ENCODE measurements around the gene PTPRS.
"Not testable (repeated sequence)": the region's sequence is repeated elsewhere in the genome, so short reads cannot be mapped to it uniquely, and the experiment has no call there.

The PTPRS gene

DNA sequence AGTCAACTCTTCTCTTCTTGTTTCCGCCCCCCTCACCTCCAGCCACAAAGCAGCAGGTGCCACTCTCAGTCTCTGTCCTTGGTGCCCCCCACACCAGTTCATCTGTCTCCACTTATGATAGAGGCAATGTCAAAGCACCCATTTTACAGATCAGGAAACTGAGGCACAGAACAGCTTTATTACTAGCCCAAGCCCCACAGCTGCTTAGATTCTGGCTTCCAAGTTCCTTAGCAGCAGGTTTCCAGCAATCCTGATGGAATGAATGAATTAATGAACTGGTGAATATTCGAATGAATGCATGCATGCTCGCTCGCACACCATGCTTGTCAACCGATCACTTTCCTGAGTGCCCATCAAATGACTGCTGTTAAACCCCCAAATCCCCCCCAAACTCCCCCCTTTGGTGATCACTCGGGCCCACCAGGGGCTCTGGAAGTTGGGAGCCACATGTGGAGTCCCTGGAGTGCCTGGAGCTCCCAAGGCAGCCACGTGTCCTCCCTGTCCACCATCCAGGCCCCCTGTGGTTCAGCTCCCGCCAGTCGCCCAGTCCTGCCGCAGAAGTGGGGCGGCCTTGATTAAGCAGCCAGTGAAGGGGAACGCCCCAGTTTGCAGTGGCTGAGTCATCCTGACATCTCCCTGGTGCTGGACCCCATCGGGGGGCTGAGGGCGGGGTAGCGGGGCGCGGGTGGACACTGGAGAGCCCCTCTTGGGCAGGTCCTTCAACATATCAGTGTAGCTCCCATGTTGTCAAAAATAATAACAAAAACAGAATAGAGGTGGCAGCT is 6.8 kb downstream of the PTPRS start:
- DNase-seq (ENCODE audit: low read depth), result no peak

GRCh38 chr19:5332501-5332900 is 8.1 kb downstream of the PTPRS start:
- no peak for DNase-seq (ENCODE audit: low read depth)

- DNase-seq (ENCODE audit: low read depth), result no peak
Measured at GRCh38 chr19:5331790-5332189, 8.8 kb downstream of the PTPRS start.

DNA sequence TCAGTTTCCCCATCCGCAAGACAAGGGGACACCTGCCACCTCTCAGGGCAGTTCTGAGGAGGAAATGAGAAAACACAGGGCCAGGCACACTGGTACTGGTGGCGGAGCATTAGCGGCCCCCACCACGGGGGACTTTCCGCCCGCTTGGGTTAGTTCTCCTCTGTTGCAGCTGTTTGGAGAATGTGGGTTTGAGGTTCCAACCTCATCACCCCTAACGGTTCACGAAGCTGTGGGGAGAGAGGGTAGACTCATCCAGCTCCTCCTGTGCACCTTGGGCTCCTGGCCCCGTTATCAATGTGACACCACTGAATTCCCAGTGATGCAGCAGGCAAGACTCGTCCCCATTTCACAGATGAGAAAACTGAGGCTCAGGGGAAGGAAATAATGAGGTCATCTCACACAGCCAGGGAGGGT is 10.3 kb downstream of the PTPRS start:
- no peak for DNase-seq (ENCODE audit: low read depth)

GRCh38 chr19:5329141-5329540 is 11.5 kb downstream of the PTPRS start:
- DNase-seq (ENCODE audit: low read depth), result no peak

DNA sequence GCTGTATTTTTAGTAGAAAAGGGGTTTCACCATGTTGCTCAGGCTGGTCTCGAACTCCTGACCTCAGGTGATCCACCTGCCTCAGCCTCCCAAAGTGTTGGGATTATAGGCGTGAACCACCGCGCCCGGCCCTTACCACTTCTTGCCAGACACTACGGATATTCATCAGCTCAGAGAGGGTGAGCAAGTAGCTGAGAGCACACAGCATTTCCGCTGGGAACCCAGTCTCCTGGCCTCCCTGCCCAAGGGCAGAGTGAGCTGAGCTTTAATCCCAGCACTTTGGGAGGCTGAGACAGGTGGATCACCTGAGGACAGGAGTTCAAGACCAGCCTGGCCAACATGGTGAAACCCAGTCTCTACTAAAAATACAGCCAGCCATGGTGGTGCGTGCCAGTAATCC is 12.2 kb downstream of the PTPRS start:
- DNase-seq (ENCODE audit: low read depth), result not testable (repeated sequence)

DNA sequence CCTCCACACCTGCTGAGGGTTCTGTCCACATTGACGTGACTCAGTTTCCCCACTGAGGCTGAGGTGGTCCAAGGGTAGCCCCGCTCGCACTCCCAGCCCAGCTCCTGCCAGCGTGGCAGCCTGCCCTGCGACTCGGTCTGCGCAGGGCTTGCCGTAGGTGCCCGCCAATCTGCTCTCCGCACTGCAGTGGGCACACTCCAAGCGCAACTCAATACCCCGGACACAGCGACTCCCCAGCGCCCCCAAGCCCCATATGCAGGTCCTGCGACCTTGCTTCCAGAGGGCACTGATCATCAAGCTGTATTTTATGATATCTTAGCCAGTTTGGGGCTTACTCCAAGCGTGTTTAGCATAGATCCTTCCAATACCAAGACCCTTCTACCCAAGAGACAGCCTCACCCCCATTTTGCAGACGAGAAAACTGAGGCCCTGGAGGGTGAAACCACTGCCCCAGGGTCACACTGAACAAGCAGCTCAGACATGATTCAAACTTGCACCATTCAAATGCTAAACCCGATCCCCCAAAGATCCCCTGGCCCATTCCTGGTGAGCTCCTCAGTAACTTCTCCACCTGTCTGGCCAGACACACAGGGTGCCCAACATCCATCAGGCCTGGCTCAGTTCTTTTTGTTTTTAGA is 13.5 kb downstream of the PTPRS start:
- no peak for DNase-seq (ENCODE audit: low read depth)

GRCh38 chr19:5326545-5326944 is 14.1 kb downstream of the PTPRS start:
- DNase-seq (ENCODE audit: low read depth), result no peak

DNA sequence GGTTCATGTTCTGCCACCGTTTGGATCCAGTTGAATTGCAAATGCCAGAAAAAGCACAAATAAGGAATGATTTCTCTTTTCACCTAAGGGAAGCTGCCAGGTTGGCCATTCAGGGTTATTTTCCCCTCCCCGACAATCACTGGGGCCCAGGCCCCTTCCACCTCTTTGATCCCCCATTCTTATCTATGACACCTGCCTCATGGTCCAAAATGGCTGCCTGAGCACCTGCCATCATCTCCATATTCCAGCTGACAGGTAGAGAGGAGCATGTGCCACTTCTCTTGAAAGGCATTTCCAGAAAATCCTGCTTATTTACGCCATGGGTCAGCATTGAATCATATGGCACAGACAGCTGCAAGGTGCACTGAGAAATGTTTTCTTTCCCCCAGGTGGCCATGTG is 15.7 kb downstream of the PTPRS start:
- no peak for DNase-seq (ENCODE audit: low read depth)

DNA sequence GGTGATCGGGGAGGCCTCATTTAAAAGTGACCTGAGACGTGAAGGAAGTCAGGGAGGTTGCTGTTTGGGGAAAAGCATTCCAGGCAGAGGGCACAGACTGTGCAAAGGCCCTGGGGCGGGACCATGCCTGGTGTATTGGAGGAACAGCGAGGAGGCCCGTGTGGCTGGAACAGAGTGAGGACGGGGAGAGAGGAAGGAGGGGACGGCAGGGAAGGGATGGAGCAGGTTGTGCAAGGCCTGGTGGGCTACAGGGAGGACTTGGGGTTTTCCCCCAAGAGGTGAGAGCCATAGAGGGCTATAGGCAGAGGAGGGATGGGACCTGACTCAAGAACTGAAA is 17.2 kb downstream of the PTPRS start:
- no peak for DNase-seq (ENCODE audit: low read depth)

GRCh38 chr19:5321851-5322681 is 18.5 kb downstream of the PTPRS start:
- no peak for DNase-seq (ENCODE audit: low read depth)

- DNase-seq (ENCODE audit: low read depth), result no peak
Measured at GRCh38 chr19:5321066-5321642, 19.5 kb downstream of the PTPRS start.

- no peak for DNase-seq (ENCODE audit: low read depth)
Measured at GRCh38 chr19:5319516-5319915, 21.1 kb downstream of the PTPRS start.

GRCh38 chr19:5318306-5318705 is 22.3 kb downstream of the PTPRS start:
- no peak for DNase-seq (ENCODE audit: low read depth)

DNA sequence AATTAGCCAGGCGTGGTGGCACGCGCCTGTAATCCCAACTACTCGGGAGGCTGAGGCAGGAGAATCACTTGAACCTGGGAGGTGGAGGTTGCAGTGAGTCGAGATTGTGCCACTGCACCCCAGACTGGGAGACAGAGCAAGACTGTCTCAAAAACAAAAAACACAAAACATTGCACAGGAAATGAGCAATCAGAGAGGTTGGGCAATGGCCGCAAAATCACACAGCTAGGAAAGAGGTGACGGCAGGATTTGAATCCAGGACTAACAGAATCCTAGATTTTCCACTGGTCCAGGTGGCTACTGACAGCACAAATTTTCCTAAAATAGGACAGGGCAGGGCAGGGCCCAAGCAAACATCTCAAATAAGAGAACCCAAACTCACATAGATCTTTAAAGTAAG is 23.3 kb downstream of the PTPRS start:
- no peak for DNase-seq (ENCODE audit: low read depth)

DNA sequence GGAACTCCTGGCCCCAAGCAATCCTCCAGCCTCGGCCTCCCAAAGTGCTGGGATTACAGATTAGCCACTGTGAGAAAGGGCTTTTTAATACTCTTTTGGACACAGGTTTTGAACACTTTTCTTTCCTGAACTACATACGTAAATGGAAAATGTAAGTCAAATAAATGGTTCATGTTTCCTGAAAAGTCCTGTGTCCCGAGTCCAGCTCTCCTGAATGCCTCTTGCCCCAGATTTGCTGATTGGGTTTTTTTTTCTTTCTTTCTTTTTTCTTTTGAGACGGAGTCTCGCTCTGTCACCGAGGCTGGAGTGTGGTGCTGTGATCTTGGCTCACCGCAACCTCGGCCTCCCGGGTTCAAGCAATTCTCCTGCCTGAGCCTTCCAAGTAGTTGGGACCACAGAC is 24.5 kb downstream of the PTPRS start:
- no peak for DNase-seq (ENCODE audit: low read depth)

GRCh38 chr19:5314907-5315298 is 25.7 kb downstream of the PTPRS start:
- DNase-seq (ENCODE audit: low read depth), result no peak

DNA sequence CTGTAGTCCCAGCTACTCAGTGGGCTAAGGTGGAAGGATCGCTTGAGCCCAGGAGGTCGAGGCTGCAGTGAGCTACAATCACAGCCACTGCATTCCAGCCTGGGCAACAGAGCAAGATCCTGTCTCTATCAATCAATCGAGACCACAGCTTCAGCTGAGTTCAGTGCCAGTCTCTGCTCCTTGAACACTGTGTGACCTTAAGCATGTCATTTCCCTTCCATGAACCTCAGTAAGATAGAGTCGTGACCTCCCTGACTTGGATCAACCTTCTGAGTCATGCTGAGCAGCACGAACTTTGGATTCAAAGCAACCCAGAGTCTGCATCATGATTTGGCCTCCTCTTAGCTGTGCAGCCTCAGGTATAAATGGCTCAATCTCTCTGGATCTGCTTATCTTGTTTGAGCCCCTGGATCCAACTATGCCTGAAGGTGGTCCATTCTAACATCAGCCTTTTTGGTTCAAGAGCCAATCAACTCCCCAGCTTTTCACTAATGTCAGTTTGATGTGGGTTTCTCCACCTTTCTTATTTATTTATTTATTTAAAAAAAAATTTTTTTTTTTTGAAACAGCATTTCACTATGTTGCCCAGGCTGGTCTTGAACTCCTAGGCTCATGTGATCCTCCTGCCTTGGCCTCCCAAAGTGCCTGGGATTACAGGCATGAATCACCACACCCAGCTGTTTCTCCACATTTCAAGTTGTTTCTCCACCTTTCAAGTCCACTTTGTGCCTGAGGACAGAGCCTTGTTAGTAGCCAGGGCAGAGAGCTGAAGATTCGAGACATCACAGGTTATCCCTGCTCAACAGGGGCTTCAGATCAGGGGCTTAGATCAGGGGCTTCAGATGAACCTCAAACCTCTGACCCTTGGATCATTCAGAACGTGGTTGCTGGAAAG is 26.4 kb downstream of the PTPRS start:
- no peak for DNase-seq (ENCODE audit: low read depth)

DNA sequence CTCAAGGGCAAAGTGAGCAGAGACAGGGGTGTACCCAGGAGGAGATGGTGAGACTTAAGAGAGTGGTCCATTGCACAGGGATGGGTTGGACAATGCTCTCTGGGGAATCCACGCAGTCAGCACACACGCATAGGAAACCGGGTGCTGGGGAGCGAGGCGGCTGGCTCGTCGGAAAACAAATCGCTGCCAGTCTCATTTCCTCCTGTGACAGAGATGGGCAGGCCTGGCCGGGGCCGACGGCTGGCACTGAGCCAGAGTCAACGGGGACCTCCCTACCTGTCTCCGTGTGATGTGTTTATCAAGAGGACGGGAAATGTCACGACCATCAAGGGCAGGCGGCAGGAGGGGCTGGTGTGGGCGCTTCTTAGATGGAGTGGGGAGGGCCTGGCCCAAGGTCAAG is 27.3 kb downstream of the PTPRS start:
- DNase-seq (ENCODE audit: low read depth), result no peak

GRCh38 chr19:5312058-5312457 is 28.6 kb downstream of the PTPRS start:
- DNase-seq (ENCODE audit: low read depth), result no peak

- no peak for DNase-seq (ENCODE audit: low read depth)
Measured at GRCh38 chr19:5309438-5310204, 31.0 kb downstream of the PTPRS start.
